ENCODE measurements around the gene LRRIQ4.
A peak's percentile ranks its signal among the peaks of the same experiment; 100 is the strongest.

LRRIQ4 gene

DNA sequence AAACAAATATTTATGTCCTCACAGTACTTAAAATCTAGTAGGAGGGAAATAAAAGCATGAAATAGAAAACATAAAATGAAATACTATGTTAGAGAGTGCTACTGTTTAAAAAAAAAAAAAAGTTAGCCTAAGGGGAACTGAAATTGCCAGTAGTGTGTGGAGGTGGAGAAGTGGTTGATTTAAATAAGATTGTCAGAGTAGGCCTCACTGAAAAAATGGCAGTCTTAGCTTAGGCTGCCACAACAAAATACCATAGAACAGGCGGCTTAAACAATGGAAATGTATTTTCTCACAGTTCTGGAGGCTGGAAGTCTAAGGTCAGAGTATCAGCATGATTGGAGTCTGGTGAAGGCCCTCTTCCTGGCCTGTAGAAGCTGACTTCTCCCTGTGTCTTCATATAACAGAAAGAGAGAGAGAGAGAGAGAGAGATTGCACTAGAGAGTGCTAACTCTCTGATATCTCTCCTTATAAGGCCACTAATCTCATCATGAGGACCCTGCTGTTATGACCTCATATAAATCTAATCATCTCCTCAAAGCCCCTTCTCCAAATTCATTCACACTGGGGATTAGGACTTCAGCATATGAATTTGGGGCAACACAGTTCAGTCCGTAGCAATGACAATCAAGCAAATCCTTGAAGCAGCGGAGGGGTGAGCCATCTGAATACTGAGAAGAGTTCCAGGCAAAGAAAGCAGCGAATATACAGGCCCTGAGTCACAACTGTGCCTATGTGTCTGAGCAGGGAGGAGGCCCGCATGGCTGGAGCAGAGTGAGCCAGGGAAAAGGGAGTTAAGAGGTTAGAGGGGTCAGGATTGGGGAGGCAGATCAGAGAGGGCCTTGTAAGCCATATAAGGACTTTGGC is 23.6 kb downstream of the LRRIQ4 start:
- no peak for DNase-seq (ENCODE audit: low read depth)
- no peak overlapping the region for H3K4me3 ChIP-seq (ENCODE audit: control insufficient read depth, low read depth, low read length)
- no peak for TF ChIP-seq CTCF (conservative IDR thresholded peaks at IDR 0.05; ENCODE audit: control insufficient read depth, insufficient read depth, low read depth, low read length)

DNA sequence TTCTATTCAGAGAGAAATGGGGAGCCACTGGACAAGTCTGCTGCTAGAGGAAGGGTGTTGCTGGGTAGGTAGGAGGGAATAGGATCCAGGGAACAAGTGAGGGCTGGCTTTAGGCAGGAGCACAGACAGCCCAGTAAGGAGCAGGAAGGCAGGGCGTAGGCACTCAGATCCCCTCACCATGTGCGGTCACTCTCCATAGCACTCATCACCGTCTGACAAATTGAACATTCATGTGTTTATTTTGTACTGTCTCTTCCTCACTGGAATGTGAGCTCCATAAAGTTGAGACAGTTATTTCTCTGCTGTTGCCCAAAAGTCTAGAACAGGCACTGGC is 24.2 kb downstream of the LRRIQ4 start:
- no peak for TF ChIP-seq CTCF (conservative IDR thresholded peaks at IDR 0.05; ENCODE audit: control insufficient read depth, insufficient read depth, low read depth, low read length)
- DNase-seq (ENCODE audit: low read depth), result no peak
- H3K4me3 ChIP-seq (ENCODE audit: control insufficient read depth, low read depth, low read length), result no peak overlapping the region

DNA sequence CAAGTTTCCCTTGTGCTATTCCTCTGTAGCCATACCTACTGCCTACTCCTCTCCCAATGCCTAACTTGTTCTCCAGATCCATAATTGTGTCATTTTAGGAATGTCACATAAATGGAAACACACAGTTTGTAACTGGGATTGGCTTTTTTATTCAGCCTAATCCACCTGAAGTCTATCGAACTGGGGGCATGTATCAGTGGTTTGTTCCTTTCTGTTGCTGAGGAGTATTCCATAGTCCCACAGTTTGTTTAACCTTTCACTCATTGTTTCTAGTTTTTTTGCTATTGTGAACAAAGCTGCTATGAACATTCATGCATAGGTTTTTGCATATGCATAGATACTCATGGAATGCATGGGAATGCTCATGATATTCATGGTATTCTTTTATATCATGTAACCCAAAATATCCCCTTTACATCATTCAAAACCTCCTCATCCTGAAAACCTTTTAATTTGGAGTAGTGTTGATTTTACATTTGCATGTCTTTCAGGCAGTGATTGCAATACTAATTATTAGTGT is 25.9 kb downstream of the LRRIQ4 start:
- TF ChIP-seq CTCF (conservative IDR thresholded peaks at IDR 0.05; ENCODE audit: control insufficient read depth, insufficient read depth, low read depth, low read length), result no peak
- H3K4me3 ChIP-seq (ENCODE audit: control insufficient read depth, low read depth, low read length), result no peak overlapping the region
- DNase-seq (ENCODE audit: low read depth), result no peak

- no peak for DNase-seq (ENCODE audit: low read depth)
- H3K4me3 ChIP-seq (ENCODE audit: control insufficient read depth, low read depth, low read length), result no peak overlapping the region
- no peak for TF ChIP-seq CTCF (conservative IDR thresholded peaks at IDR 0.05; ENCODE audit: control insufficient read depth, insufficient read depth, low read depth, low read length)
These were observed 28.5 kb downstream of the LRRIQ4 start for GRCh38 chr3:169841171-169841570.

GRCh38 chr3:169842960-169843359 is 30.3 kb downstream of the LRRIQ4 start:
- TF ChIP-seq CTCF (conservative IDR thresholded peaks at IDR 0.05; ENCODE audit: control insufficient read depth, insufficient read depth, low read depth, low read length), result no peak
- no peak for DNase-seq (ENCODE audit: low read depth)
- no peak overlapping the region for H3K4me3 ChIP-seq (ENCODE audit: control insufficient read depth, low read depth, low read length)

DNA sequence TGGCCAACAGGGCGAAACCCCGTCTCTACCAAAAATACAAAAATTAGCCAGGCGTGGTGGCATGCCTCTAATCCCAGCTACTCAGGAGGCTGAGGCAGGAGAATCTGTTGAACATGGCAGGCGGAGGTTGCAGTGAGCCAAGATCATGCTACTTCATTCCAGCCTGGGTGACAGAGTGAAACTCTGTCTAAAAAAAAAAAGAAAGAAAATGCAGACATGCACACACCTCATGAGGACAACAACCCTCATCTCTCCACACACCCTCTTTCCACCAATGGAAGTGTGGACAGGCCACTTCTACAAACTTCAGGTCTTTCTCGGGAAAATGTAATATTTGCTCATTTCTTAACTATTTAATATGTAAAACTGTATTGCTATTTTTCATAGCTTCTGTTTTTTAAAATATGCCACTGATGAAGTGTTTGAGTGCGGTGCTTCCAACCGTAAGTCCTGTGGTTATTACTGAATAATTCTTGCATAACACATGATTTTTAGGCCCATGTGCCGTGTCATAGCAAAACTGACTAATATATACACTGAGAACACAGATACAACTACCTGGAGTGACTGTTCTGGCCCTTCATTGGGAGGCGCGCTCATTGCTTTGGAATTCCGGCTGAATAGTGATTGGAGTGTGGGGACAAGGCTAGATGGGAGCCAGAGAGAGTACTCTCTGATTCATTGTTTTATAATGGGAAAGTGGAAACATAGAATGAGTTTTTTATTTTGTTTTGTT is 34.0 kb downstream of the LRRIQ4 start:
- no peak overlapping the region for H3K4me3 ChIP-seq (ENCODE audit: control insufficient read depth, low read depth, low read length)
- no peak for TF ChIP-seq CTCF (conservative IDR thresholded peaks at IDR 0.05; ENCODE audit: control insufficient read depth, insufficient read depth, low read depth, low read length)
- DNase-seq (ENCODE audit: low read depth), result peak; percentile 82

Measured in fibroblast of mammary gland (primary cell).